Fibroblast of peridontal ligament (primary cell): Measurements from ENCODE around the gene NR2C2.
A peak's percentile ranks its signal among the peaks of the same experiment; 100 is the strongest.
"Not testable (repeated sequence)": the region's sequence is repeated elsewhere in the genome, so short reads cannot be mapped to it uniquely, and the experiment has no call there.

Source experiments
- DNase-seq: peaks from one replicate; pipeline ENCODE4 v3.0.0-alpha.2; 2010; ENCODE audit errors: extremely low read depth

Gene NR2C2

DNA sequence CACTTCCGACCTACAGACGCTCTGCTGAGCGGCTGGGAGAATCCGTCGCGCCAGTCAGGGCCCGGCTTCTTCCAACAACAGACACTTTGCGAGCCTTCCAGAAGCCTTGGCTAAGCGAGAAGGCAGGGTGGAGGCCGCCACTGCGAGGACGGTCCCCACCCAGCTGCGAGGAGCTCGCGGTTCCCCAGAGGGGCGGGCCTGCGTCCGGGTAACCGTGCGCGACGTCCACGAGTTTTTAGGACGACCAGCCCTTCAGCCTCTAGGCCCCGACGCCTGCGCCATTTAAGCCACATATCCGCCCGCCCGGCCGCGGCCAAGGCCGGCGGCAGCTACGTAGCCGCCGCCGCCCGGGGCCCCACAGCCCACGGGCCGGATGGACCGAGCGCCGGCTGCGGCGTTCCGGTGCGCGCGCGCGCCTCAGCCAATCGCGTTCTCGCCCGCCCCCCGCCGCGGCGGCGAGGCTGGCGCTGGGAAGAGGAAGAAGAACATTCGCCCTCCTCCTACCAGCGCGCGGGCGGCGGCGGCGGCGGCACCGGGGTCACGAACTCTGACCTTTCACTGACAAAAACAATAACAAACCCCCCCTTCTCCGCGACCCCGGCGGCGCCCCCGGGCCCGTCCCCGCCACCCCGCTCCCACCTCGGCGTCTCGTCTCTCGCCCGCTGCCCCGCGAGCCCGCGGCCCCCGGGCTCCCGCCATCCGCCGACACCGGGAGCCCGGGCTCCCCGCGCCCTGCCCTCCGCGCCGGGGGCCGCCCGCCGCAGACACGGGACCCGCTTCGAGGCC lies at the start of gene NR2C2:
Gene NR2C2, plus strand, starts transcription at position 484 of the 786 bp plus-strand sequence. CDS start 56,332 bp downstream, outside the sequence.
- peak; percentile 41 for DNase-seq

DNA sequence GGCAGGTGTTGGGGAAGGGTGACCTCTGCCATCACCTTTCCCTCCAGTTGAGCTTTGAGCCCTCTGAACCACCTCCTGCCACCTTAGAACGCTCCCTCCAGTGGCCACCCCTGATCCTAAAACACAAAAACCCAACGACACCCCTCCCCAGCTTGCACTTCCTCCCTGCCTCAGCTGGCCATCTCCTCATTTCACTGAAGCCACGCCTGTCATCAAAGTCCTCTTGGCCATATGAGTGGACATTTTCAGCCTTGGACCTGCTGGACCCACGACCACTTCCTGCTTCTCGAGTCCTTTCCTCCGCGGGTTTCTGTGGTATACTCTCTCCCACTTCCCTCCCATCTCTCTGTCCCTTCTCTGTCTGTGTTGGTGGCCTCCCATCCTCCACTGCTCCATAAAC lies 48.5 kb upstream of the NR2C2 start:
- no peak for DNase-seq

- no peak for DNase-seq
Observed at GRCh38 chr3:14899993-14900618, 47.3 kb upstream of the NR2C2 start.

DNA sequence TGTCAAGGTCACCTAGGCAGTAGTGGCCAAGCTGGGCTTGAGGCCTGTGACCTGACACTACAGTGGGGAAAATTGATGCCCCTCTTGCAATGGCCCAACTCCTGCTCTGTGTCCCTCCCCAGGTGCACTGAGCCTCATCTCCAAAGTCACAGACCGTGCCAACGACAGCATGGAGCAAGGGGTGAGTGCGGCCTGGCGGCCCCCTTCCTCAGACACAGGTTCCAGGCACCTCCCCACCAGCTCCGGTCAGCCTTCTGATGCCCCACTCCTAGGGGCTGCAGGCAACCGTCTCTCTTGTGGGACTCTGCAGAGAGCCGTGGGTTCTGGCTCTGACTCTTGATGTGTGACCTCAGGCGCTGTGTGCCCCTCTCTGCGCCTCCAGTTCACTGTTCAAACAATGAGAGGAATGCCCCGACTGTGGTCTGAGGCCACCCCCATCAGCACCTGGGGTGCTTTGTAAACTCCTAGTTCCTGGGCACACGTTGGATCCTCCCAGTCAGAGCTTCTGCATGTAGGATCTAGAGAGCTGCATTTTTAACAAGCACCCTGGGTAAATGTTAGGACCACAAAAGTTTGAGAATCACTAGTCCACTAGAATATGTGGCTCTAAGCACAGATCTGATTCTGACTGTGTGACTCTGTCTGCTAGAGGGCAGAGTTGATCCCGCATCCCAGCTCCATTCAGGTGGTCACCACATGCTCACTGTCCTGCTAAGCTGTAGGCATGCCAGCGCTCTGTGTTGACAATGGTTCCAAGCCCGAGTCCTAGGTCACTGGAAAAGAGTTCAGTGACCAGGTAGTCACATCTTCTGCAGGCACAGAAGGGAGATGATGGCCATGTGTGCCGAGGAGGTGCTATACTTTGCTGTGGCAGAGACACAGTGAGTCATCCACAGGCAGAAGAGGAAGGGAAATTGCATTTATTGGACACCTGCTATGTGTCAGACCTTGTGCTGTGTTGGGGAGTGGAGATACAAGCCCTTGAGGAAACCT lies 46.2 kb upstream of the NR2C2 start:
- no peak for DNase-seq

DNA sequence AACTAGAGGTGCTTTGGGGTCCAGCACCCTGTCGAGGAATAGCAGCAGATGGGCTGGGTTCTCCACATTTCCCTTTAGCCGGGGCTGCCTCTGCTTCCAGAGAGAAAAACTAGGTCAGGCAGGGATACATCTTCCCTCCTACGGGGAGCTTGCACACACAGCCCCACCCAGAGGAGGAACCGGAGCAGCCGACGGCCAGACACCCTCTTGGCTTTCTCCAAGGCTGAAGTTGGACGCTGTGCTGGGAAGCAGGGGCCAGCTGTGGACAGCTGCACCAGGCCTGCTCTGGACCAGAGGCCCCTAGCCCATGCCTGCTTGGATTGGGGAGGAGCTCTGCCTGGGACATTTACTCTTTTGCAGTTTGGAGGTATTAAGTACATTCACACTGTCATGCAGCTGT lies 44.7 kb upstream of the NR2C2 start:
- DNase-seq: no peak

DNA sequence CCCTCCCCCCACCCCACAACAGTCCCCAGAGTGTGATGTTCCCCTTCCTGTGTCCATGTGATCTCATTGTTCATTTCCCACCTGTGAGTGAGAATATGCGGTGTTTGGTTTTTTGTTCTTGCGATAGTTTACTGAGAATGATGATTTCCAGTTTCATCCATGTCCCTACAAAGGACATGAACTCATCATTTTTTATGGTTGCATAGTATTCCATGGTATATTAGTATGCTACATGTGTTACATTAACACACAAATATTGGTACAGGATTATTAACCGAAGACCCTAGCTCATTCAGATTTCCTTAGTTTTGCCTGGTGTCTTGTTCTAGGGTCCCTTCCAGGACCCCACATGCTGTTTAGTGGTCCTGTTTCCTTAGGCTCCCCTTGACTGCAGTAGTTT lies 43.9 kb upstream of the NR2C2 start:
- DNase-seq: not testable (repeated sequence)

GRCh38 chr3:14905055-14905657 lies 42.2 kb upstream of the NR2C2 start:
- DNase-seq: no peak

GRCh38 chr3:14906355-14906971 lies 40.9 kb upstream of the NR2C2 start:
- DNase-seq: no peak

GRCh38 chr3:14907043-14907966 lies 40.1 kb upstream of the NR2C2 start:
- no peak for DNase-seq

- no peak for DNase-seq
Observed at GRCh38 chr3:14909250-14909649, 38.1 kb upstream of the NR2C2 start.

- DNase-seq: no peak
Observed at GRCh38 chr3:14911651-14912050, 35.7 kb upstream of the NR2C2 start.

- DNase-seq: no peak
Observed at GRCh38 chr3:14913071-14913925, 34.1 kb upstream of the NR2C2 start.

- DNase-seq: no peak
Observed at GRCh38 chr3:14913926-14914778, 33.2 kb upstream of the NR2C2 start.

- DNase-seq: no peak
Observed at GRCh38 chr3:14914779-14915117, 32.6 kb upstream of the NR2C2 start.

- no peak for DNase-seq
Observed at GRCh38 chr3:14915636-14916222, 31.7 kb upstream of the NR2C2 start.

- DNase-seq: no peak
Observed at GRCh38 chr3:14918356-14918860, 29.0 kb upstream of the NR2C2 start.

- no peak for DNase-seq
Observed at GRCh38 chr3:14920536-14920935, 26.8 kb upstream of the NR2C2 start.
